Type B pancreatic cell (in vitro differentiated cells): Measurements from ENCODE around the gene GATB. TPM values are rescaled to one million over a fixed set of nuclear protein-coding genes. Genes with fewer than 3 reads are reported as not detected.

ENCODE experiments used
- DNase-seq: peaks from one replicate; pipeline ENCODE4 v3.0.0; 2021; ENCODE audit warnings: mixed read lengths; ENCODE audit not compliant: unreplicated experiment; ENCODE audit errors: extremely low spot score
- H3K27ac Mint-ChIP-seq: 2 replicates; pipeline ENCODE4 v1.8.0; 2021; ENCODE audit warnings: mild to moderate bottlenecking, mixed read lengths
- H3K27me3 Mint-ChIP-seq: 2 replicates; pipeline ENCODE4 v1.8.0; 2021; ENCODE audit warnings: mixed read lengths
- H3K36me3 Mint-ChIP-seq: 2 replicates; pipeline ENCODE4 v1.8.0; 2021; ENCODE audit warnings: mixed read lengths
- H3K4me1 Mint-ChIP-seq: one replicate; pipeline ENCODE4 v1.8.0; 2021; ENCODE audit warnings: mixed read lengths; ENCODE audit not compliant: unreplicated experiment
- H3K4me3 Mint-ChIP-seq: 2 replicates; pipeline ENCODE4 v1.8.0; 2021; ENCODE audit warnings: mild to moderate bottlenecking, mixed read lengths
- H3K9me3 Mint-ChIP-seq: 2 replicates; pipeline ENCODE4 v1.8.0; 2021; ENCODE audit warnings: mixed read lengths
- CTCF ChIP-seq: fragments of 200-600 bp; sonication (generic); conservative IDR thresholded peaks from 2 replicates; pipeline ENCODE4 v1.5.0; 2021; ENCODE audit warnings: antibody characterized with exemption, mild to moderate bottlenecking
- total RNA-seq: library from RNA; stranded (reverse); gene quantifications from 2 replicates; pipeline ENCODE4 v1.2.1, GENCODE V29; 2021; ENCODE audit warnings: low replicate concordance

The GATB gene
- total RNA-seq, 1 donor from 2014 or later = 22.9 TPM

GRCh38 chr4:151643564-151643963 is 117.2 kb downstream of the GATB start:
- H3K9me3 Mint-ChIP-seq = no peaks in the 10 kb centered on the region
- no peak for DNase-seq
- H3K4me3 Mint-ChIP-seq = no peak overlapping the region
- H3K36me3 Mint-ChIP-seq = peaks cover 3% of the 10 kb centered on the region
- peaks cover 5% of the 10 kb centered on the region for H3K4me1 Mint-ChIP-seq
- H3K27me3 Mint-ChIP-seq = no peaks in the 10 kb centered on the region
- TF ChIP-seq CTCF = no peak
- H3K27ac Mint-ChIP-seq = no peak overlapping the region

GRCh38 chr4:151641983-151642382 is 118.8 kb downstream of the GATB start:
- Mint-ChIP-seq H3K4me1 (peaks cover 5% of the 10 kb centered on the region), H3K27ac (no peak overlapping the region), H3K9me3 (no peaks in the 10 kb centered on the region)

DNA sequence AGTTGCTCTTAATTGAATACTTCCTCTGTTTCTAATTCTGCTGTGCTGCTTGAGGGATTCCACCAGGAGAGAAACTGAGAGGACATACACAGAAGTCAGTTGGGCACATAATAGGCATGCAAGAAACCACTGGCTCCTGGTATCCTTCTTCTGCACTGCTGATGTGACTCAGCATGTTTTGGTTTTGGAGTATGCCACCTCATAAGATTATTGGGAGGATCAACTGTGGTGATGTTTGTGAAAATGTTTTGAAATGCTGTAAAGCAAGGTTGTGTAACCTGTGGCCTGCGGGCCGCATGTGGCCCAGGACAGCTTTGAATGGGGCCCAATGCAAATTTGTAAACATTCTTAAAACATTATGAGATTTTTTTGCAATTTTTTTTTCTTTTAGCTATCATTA is 119.6 kb downstream of the GATB start:
- Mint-ChIP-seq H3K27ac (no peak overlapping the region), H3K4me3 (no peak overlapping the region), H3K36me3 (no peaks in the 10 kb centered on the region), H3K27me3 (no peaks in the 10 kb centered on the region), H3K4me1 (peaks cover 5% of the 10 kb centered on the region), H3K9me3 (no peaks in the 10 kb centered on the region)
- TF ChIP-seq CTCF = no peak
- DNase-seq = no peak

More at GRCh38 chr4:151641983-151642382, 118.8 kb downstream of the GATB start:
- no peaks in the 10 kb centered on the region for H3K27me3 Mint-ChIP-seq
- DNase-seq = no peak
- H3K36me3 Mint-ChIP-seq = peaks cover 3% of the 10 kb centered on the region
- no peak overlapping the region for H3K4me3 Mint-ChIP-seq
- TF ChIP-seq CTCF = no peak

DNA sequence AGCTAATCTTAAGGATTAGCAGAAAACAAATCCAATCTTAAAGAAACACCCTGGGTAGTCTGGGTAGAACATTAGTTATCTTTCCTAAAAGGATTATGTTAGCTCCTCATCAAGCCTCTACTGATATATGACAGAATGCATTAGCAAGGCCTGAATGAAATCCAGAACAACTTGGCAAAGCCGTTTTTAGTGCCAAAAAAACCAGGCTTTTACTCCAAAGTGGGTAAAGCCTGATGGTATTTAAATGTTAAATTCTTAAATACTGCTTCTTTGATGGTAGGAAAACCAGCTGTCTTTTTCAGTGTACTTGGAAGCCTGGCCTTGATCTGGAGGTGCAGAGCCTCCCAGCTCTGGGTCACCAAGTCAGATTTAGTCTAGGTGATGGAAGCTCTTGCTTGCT is 120.4 kb downstream of the GATB start:
- H3K27ac Mint-ChIP-seq = no peak overlapping the region

GRCh38 chr4:151638295-151638858 is 122.4 kb downstream of the GATB start:
- TF ChIP-seq CTCF = no peak
- no peaks in the 10 kb centered on the region for H3K36me3 Mint-ChIP-seq
- no peak overlapping the region for H3K4me3 Mint-ChIP-seq
- H3K9me3 Mint-ChIP-seq = no peaks in the 10 kb centered on the region
- no peak overlapping the region for H3K27ac Mint-ChIP-seq
- no peaks in the 10 kb centered on the region for H3K4me1 Mint-ChIP-seq
- no peak for DNase-seq
- no peaks in the 10 kb centered on the region for H3K27me3 Mint-ChIP-seq

More for the DNA sequence above, 120.4 kb downstream of the GATB start:
- H3K9me3 Mint-ChIP-seq = no peaks in the 10 kb centered on the region
- no peak for TF ChIP-seq CTCF
- H3K27me3 Mint-ChIP-seq = no peaks in the 10 kb centered on the region
- H3K4me3 Mint-ChIP-seq = no peak overlapping the region
- no peaks in the 10 kb centered on the region for H3K36me3 Mint-ChIP-seq
- no peak for DNase-seq
- H3K4me1 Mint-ChIP-seq = peaks cover 5% of the 10 kb centered on the region

DNA sequence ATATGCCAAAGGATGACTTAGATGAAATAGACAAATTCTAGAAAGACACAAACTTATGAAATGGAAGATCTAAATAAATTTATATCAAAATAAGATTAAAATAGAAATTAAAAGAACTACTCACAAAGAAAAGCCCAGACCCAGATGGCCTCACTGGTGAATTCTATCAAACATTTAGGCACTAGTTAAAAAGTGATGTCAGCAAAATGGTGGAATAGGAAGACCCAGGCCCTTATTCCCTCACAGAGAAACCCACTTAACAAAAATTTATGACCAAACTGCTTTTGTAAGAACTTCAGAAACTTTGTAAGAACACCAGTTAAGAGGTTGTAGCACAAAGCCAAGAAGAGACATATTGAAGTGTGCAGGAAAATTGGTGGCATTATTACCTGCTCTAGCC is 129.5 kb downstream of the GATB start:
- no peak overlapping the region for H3K27ac Mint-ChIP-seq
- no peak for TF ChIP-seq CTCF
- H3K4me3 Mint-ChIP-seq = no peak overlapping the region
- no peaks in the 10 kb centered on the region for H3K9me3 Mint-ChIP-seq
- no peaks in the 10 kb centered on the region for H3K27me3 Mint-ChIP-seq
- H3K4me1 Mint-ChIP-seq = no peaks in the 10 kb centered on the region
- H3K36me3 Mint-ChIP-seq = no peaks in the 10 kb centered on the region
- DNase-seq = no peak
